ENCODE measurements around the gene DHRS9.

DNA sequence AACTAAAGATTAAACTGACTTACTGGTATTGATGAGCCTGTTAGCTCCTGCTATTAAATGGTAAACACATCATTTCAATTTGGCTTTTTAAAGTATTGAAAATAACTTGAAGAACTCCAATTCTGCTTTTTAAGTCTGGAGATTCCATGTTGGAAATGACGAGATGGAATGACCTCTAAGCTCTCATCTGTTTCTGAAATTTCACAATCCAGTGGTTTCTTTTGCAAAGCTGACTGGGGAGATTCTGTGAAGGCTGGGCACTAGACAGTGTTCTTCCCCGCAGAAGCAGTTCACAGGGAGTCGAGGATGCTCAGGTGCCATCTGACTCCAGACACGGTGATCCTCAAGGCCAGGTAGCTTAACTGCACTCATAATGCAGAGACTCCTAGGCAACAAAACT lies 44.7 kb downstream of the DHRS9 start:
- TF ChIP-seq POLR2AphosphoS5 (IDR thresholded peaks at IDR 0.05) (no peak), CTCF (IDR thresholded peaks at IDR 0.05) (no peak), POLR2A (IDR thresholded peaks at IDR 0.05) (no peak)
